ENCODE data around the gene RAC3. TPM values are rescaled to one million over a fixed set of nuclear protein-coding genes. Genes with fewer than 3 reads are reported as not detected.

The RAC3 gene
- total RNA-seq, 1 experiment from 2014 or later = 84.8 TPM

- Histone ChIP-seq H3K4me1 (ENCODE audit: insufficient read depth, low read length) (no peaks in the 10 kb centered on the region), H3K27ac (ENCODE audit: insufficient read length, low read depth, low read length) (no peak overlapping the region), H3K9ac (ENCODE audit: extremely low read depth, insufficient read length, low read length) (peak overlapping the region; percentile 47), H3K23me2 (ENCODE audit: insufficient read length, low read depth, low read length, poor library complexity, severe bottlenecking) (peaks cover 15% of the 10 kb centered on the region), H2BK120ac (ENCODE audit: low read depth, low read length, poor library complexity, severe bottlenecking) (no peak overlapping the region), H3K79me2 (ENCODE audit: insufficient read depth, low read length) (no peaks in the 10 kb centered on the region), H4K8ac (replicated peaks; ENCODE audit: insufficient read length, low read depth, low read length) (no peak overlapping the region), H2AK5ac (ENCODE audit: insufficient read length, low read length) (no peak overlapping the region), H3K4me2 (ENCODE audit: insufficient read depth, insufficient read length, low read length) (peak overlapping the region; percentile 75), H3K27me3 (ENCODE audit: insufficient read depth, low read length) (no peaks in the 10 kb centered on the region), H3K14ac (ENCODE audit: insufficient read depth, low read length) (peak overlapping the region; percentile 9; the same call in 1 of the 2 replicates), H3T11ph (ENCODE audit: low read length) (no peak overlapping the region), H3K18ac (ENCODE audit: insufficient read length, low read depth, low read length) (no peak overlapping the region), H2BK15ac (ENCODE audit: low read depth, low read length) (no peak overlapping the region), H3K9me3 (ENCODE audit: control insufficient read depth, low read depth, low read length) (no peaks in the 10 kb centered on the region), H2BK12ac (ENCODE audit: insufficient read length, low read depth, low read length) (no peak overlapping the region), H3K23ac (ENCODE audit: insufficient read length, low read depth, low read length) (no peak overlapping the region), H3K56ac (ENCODE audit: insufficient read length, low read depth, low read length) (no peak overlapping the region), H3K4ac (ENCODE audit: low read depth, low read length) (no peak overlapping the region), H4K20me1 (ENCODE audit: control insufficient read depth, insufficient read depth, insufficient read length) (no peaks in the 10 kb centered on the region), H2BK5ac (ENCODE audit: insufficient read length, low read length) (no peak overlapping the region), H4K5ac (ENCODE audit: insufficient read length, low read depth, low read length) (no peak overlapping the region), H2AFZ (ENCODE audit: low read length) (no peak overlapping the region), H2BK20ac (ENCODE audit: low read depth, low read length, poor library complexity, severe bottlenecking) (no peak overlapping the region), H3K79me1 (ENCODE audit: insufficient read depth, low read depth, low read length, poor library complexity, severe bottlenecking) (no peaks in the 10 kb centered on the region), H4K91ac (ENCODE audit: insufficient read length, low read depth, low read length) (no peak overlapping the region)
- DNase-seq = no peak
- Mint-ChIP-seq H3K9me3 (no peaks in the 10 kb centered on the region; a peak in 1 of 5 replicates), H3K27me3 (ENCODE audit: low read depth) (peaks cover 10% of the 10 kb centered on the region), H3K4me3 (peak overlapping the region; percentile 70 to 73), H3K36me3 (ENCODE audit: insufficient read depth in 1 of 3, low read depth in 3 of 3) (peaks cover 3 to 15% (median 11%) of the 10 kb centered on the region in 3 experiments), H3K27ac (no peak overlapping the region), H3K4me1 (peaks cover 4 to 5% of the 10 kb centered on the region in 2 experiments)
- no peak for TF ChIP-seq CTCF (conservative IDR thresholded peaks at IDR 0.05)
- WGBS (ENCODE audit: extremely low coverage, insufficient read length, low lambda C conversion rate) = no CpG with 5 or more reads among the region's 47 CpGs
Measured at GRCh38 chr17:82065193-82065637, 33.7 kb downstream of the RAC3 start.

All from H9 (cell line).